Stimulated activated CD8-positive, alpha-beta memory T cell treated with anti-CD3 and anti-CD28 coated beads, Interleukin-15, amount 100 ng/mL, for 24 hours (primary cell): ENCODE data around the gene GPR6.

Experiments
- DNase-seq: peaks from one replicate; pipeline ENCODE4 v3.0.0-alpha.2; 2020; ENCODE audit warnings: low read depth

GPR6 gene

DNA sequence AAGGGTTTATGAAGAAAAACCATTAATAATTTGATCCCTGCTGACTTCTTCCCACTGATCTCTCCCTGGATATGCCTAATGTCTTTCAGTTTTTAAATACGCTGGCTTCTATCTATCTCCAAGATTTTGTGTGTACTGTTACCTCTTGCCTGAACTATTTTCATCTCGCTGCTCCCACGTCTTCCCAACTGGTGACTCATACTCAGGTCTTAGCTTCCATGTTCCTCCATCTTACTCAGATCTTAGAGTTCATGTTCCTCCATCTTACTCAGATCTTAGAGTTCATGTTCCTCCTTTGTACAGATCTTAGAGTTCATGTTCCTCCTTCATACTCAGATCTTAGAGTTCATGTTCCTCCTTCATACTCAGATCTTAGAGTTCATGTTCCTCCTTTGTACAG, 21.6 kb downstream of the GPR6 start:
- no peak for DNase-seq

GRCh38 chr6:110002676-110003075, 24.6 kb downstream of the GPR6 start:
- no peak for DNase-seq

DNA sequence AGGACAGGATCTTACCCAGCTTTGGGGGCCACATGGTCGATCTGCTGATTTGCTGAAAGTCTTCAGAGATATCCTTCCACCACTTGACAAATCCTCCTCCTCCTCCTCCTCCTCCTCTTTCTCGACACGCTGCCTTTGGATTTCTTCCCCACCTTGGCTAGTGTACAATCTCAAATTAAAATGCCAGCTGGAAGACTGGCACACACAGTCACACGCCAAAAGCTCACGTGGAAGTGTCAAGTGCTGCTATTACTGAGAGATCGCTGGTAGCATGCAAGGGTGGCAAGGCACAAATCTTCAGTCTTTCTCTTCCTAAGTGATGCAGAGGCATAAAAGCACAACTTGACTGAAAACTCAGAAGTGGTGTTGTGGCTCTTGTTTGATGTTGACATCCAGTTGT, 35.3 kb downstream of the GPR6 start:
- no peak for DNase-seq

DNA sequence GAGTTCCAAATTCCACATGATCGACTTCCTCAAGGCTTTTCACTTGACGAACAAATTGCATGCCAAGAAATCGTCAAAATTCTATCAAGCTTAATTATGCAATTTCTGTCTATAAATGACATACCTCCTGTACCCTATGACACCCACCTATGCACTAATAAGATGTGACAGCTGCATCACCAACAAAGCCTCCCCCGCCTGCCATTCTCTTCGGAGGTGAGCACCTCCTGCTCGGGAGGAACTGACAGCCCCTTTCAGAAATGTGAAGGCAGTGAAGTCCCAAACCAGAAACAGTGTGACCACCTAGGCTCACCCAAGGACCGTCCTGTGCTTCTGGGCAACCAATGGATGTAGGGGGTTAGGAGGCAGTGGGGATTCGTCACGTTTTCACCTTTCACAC, 37.1 kb downstream of the GPR6 start:
- no peak for DNase-seq

- no peak for DNase-seq
Observed at GRCh38 chr6:110017306-110017705, 39.2 kb downstream of the GPR6 start.

- no peak for DNase-seq
Observed at GRCh38 chr6:110017946-110018345, 39.8 kb downstream of the GPR6 start.

DNA sequence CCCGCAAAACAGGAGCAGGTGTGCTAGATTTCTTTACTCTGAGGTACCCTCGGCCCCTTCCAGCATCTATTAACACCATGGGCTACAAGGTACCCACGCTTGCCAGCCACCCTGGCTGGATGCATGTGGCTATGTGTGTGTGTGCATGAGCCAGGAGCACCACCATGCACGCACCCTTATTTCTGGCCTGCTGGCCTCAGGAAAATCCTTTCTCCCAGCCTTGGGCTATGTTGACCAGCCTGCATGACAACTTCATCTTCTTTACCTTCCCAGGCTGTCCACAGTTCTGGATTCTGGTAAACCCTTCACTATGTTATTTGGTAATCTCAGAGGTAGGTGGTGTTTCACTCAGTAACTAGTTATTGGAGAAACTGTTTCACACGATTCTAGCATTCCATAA, 40.4 kb downstream of the GPR6 start:
- no peak for DNase-seq

DNA sequence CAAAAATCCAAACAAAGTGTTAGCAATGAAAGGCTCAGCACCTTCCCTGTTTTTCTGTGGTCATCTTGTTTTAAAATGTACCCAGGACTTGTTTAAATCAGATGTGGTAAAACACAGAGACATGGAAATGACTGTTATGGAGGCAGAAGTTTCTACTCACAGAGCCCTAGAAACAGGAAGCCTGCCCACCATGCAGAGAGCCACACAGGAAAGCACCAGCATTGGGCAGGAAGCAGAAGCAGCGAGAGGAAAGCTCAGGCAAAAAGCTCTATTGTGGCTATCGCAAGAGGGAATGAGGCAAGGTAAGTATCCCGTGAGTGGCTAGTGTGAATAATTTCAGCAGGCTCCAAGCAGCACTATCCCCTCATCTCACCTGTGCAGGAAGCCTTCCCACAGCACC, 42.8 kb downstream of the GPR6 start:
- DNase-seq = no peak

DNA sequence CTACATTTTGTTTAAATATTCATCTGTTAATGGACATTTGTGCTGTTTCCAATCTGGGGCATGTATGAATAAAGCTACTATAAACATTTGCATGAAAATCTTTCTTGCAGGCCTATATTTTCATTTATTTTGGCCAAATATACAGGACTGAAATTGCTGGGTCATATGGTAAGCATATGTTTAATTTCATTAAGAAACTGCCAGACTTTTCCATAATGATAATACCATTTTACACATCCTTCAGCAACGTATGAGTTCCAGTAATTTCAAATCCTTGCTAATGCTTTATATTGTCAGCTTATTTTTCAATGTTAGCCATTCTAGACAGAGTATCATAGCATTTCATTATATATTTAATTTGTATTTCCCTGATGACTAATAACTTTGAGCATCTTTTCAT, 51.0 kb downstream of the GPR6 start:
- DNase-seq = no peak
